Mesendoderm (in vitro differentiated cells): ENCODE measurements around the gene MACROD1. TPM values are rescaled to one million over a fixed set of nuclear protein-coding genes. Genes with fewer than 3 reads are reported as not detected.
A peak's percentile ranks its signal among the peaks of the same experiment; 100 is the strongest.

Experiments used
- DNase-seq: peaks from one replicate; pipeline ENCODE4 v3.0.0; 2013
- H2AK5ac ChIP-seq: 2 replicates; pipeline ENCODE4 v1.6.1; 2013; ENCODE audit warnings: low read length, inconsistent platforms
- H2BK120ac ChIP-seq: 2 replicates; pipeline ENCODE4 v1.6.1; 2013; ENCODE audit warnings: low read depth, mild to moderate bottlenecking, low read length, moderate library complexity, mixed read lengths
- H2BK15ac ChIP-seq: replicated peaks from 2 replicates; pipeline ENCODE4 v1.6.1; 2013; ENCODE audit warnings: low read depth, mild to moderate bottlenecking, moderate library complexity
- H2BK5ac ChIP-seq: 2 replicates; pipeline ENCODE4 v1.6.1; 2013; ENCODE audit warnings: low read length, inconsistent platforms
- H3K18ac ChIP-seq: 2 replicates; pipeline ENCODE4 v1.6.1; 2013; ENCODE audit warnings: mild to moderate bottlenecking, low read length, mixed read lengths
- H3K23ac ChIP-seq: one replicate; pipeline ENCODE4 v1.6.1; 2013; ENCODE audit warnings: low read length
- H3K27ac ChIP-seq: 2 replicates; pipeline ENCODE4 v1.5.1; 2013; ENCODE audit warnings: low read depth, mild to moderate bottlenecking, inconsistent platforms, low read length, moderate library complexity
- H3K27me3 ChIP-seq: 2 replicates; pipeline ENCODE4 v1.6.1; 2013; ENCODE audit warnings: low read length, control low read depth, mild to moderate bottlenecking, inconsistent platforms; ENCODE audit not compliant: insufficient read depth, poor library complexity
- H3K36me3 ChIP-seq: 2 replicates; pipeline ENCODE4 v1.6.1; 2013; ENCODE audit warnings: low read length, inconsistent platforms; ENCODE audit not compliant: control insufficient read depth, insufficient read depth
- H3K4ac ChIP-seq: one replicate; pipeline ENCODE4 v1.6.1; 2013; ENCODE audit warnings: low read depth, mild to moderate bottlenecking, low read length, moderate library complexity
- H3K4me1 ChIP-seq: 2 replicates; pipeline ENCODE4 v1.6.1; 2013; ENCODE audit warnings: low read depth, low read length, inconsistent platforms; ENCODE audit not compliant: control insufficient read depth
- H3K4me2 ChIP-seq: 2 replicates; pipeline ENCODE4 v1.6.1; 2013; ENCODE audit warnings: low read length
- H3K4me3 ChIP-seq: 2 replicates; pipeline ENCODE4 v1.5.1; 2013; ENCODE audit warnings: mild to moderate bottlenecking, low read length
- H3K56ac ChIP-seq: one replicate; pipeline ENCODE4 v1.6.1; 2013; ENCODE audit warnings: low read length
- H3K79me1 ChIP-seq: 2 replicates; pipeline ENCODE4 v1.6.1; 2013; ENCODE audit warnings: low read length, inconsistent platforms
- H3K79me2 ChIP-seq: 2 replicates; pipeline ENCODE4 v1.6.1; 2013; ENCODE audit warnings: mild to moderate bottlenecking, low read length; ENCODE audit not compliant: control insufficient read depth, insufficient read depth
- H3K9ac ChIP-seq: 2 replicates; pipeline ENCODE4 v1.6.1; 2013; ENCODE audit warnings: low read length, inconsistent platforms
- H4K5ac ChIP-seq: one replicate; pipeline ENCODE4 v1.6.1; 2013; ENCODE audit warnings: low read length
- H4K8ac ChIP-seq: one replicate; pipeline ENCODE4 v1.6.1; 2013; ENCODE audit warnings: low read depth, mild to moderate bottlenecking, control low read depth, low read length, moderate library complexity
- WGBS: extraction: QIAGEN DNeasy Blood & Tissue Kit; methylation state at CpG from one replicate; pipeline ENCODE4 v1.1.7; 2013; ENCODE audit warnings: low lambda C conversion rate, missing lambda C conversion rate; ENCODE audit not compliant: insufficient coverage; ENCODE audit errors: extremely low coverage; 5-methylcytosine and 5-hydroxymethylcytosine counted together
- small RNA-seq: library from polyadenylated mRNA; stranded (forward); fragments of <200 nt; extraction: miRNeasy Mini kit (QIAGEN cat#:217004); gene quantifications from one replicate; pipeline ENCODE3, GENCODE V24; 2013; ENCODE audit not compliant: insufficient read depth

Gene MACROD1

DNA sequence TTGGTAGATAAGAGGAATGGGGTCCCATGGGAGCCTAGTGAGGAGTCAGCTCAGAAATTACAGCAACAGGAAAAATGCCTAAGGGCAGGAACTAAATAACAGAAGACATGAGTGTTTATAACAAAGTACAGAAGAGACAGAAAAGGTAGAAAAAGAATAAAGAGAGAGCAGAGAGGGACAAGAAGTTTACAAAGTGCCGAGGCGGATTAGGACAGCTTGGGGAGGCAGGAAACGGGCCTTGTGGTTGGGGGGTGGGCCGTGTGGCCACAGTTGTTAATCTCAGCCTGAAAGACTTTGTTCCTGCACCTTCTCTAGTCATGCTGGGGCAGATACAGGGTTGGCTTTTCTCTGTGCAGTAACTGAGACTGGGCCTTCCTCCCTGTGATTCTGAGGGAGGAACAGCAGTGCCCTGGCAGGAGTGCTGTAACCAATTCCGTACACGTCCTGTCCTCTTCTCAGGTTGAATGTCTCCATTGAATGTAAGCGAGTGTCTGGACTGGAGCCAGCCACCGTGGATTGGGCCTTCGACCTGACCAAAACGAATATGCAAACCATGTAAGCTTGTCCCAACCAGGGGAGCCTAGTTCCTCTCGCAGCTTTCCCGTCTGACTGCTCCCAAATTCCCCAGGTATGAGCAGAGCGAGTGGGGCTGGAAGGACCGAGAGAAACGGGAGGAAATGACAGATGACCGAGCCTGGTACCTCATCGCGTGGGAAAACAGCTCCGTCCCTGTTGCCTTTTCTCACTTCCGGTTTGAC is 214.0 kb downstream of the MACROD1 start:
- peak overlapping the region; percentile 35 for H3K56ac ChIP-seq
- H3K27me3 ChIP-seq = no peaks in the 10 kb centered on the region
- no peak overlapping the region for H4K5ac ChIP-seq
- H4K8ac ChIP-seq = no peak overlapping the region
- WGBS = no CpG with 5 or more reads among the region's 20 CpGs
- no peak overlapping the region for H2BK120ac ChIP-seq
- H3K4me1 ChIP-seq = peaks cover 1% of the 10 kb centered on the region
- H3K36me3 ChIP-seq = peaks cover 12% of the 10 kb centered on the region
- H3K4me2 ChIP-seq = no peak overlapping the region
- H2BK5ac ChIP-seq = no peak overlapping the region
- no peaks in the 10 kb centered on the region for H3K79me1 ChIP-seq
- no peak overlapping the region for H3K18ac ChIP-seq
- no peaks in the 10 kb centered on the region for H3K79me2 ChIP-seq
- H2BK15ac ChIP-seq = no peak overlapping the region
- DNase-seq = peak; percentile 74
- H3K9ac ChIP-seq = peak overlapping the region; percentile 1
- H3K27ac ChIP-seq = no peak overlapping the region
- no peak overlapping the region for H2AK5ac ChIP-seq
- H3K23ac ChIP-seq = no peak overlapping the region
- no peak overlapping the region for H3K4me3 ChIP-seq
- no peak overlapping the region for H3K4ac ChIP-seq

Small RNA genes lying within 50 kb of the gene (small RNA-seq; reads per million reads assigned to genes)
- gene RNU6-45P = not detected
